ENCODE data around the gene PLEKHA5.
"Not testable (repeated sequence)": the region's sequence is repeated elsewhere in the genome, so short reads cannot be mapped to it uniquely, and the experiment has no call there.

The PLEKHA5 gene

GRCh38 chr12:19203539-19204506 lies 74.3 kb downstream of the PLEKHA5 start:
- DNase-seq (ENCODE audit: low read depth, low spot score) = no peak

GRCh38 chr12:19205120-19205519 lies 75.6 kb downstream of the PLEKHA5 start:
- DNase-seq (ENCODE audit: low read depth, low spot score) = no peak

- DNase-seq (ENCODE audit: low read depth, low spot score) = no peak
Observed at GRCh38 chr12:19206493-19207077, 77.1 kb downstream of the PLEKHA5 start.

- no peak for DNase-seq (ENCODE audit: low read depth, low spot score)
Observed at GRCh38 chr12:19208456-19208855, 78.9 kb downstream of the PLEKHA5 start.

GRCh38 chr12:19209661-19210060 lies 80.1 kb downstream of the PLEKHA5 start:
- no peak for DNase-seq (ENCODE audit: low read depth, low spot score)

GRCh38 chr12:19211802-19212201 lies 82.3 kb downstream of the PLEKHA5 start:
- DNase-seq (ENCODE audit: low read depth, low spot score) = no peak

GRCh38 chr12:19212245-19212644 lies 82.7 kb downstream of the PLEKHA5 start:
- no peak for DNase-seq (ENCODE audit: low read depth, low spot score)

GRCh38 chr12:19214020-19214419 lies 84.5 kb downstream of the PLEKHA5 start:
- no peak for DNase-seq (ENCODE audit: low read depth, low spot score)

- no peak for DNase-seq (ENCODE audit: low read depth, low spot score)
Observed at GRCh38 chr12:19215115-19215514, 85.6 kb downstream of the PLEKHA5 start.

GRCh38 chr12:19217446-19217845 lies 87.9 kb downstream of the PLEKHA5 start:
- no peak for DNase-seq (ENCODE audit: low read depth, low spot score)

- DNase-seq (ENCODE audit: low read depth, low spot score) = no peak
Observed at GRCh38 chr12:19220205-19220604, 90.7 kb downstream of the PLEKHA5 start.

- DNase-seq (ENCODE audit: low read depth, low spot score) = no peak
Observed at GRCh38 chr12:19220852-19221466, 91.4 kb downstream of the PLEKHA5 start.

GRCh38 chr12:19222558-19222957 lies 93.0 kb downstream of the PLEKHA5 start:
- no peak for DNase-seq (ENCODE audit: low read depth, low spot score)

GRCh38 chr12:19223018-19223417 lies 93.5 kb downstream of the PLEKHA5 start:
- DNase-seq (ENCODE audit: low read depth, low spot score) = no peak

GRCh38 chr12:19223695-19224094 lies 94.2 kb downstream of the PLEKHA5 start:
- no peak for DNase-seq (ENCODE audit: low read depth, low spot score)

- DNase-seq (ENCODE audit: low read depth, low spot score) = no peak
Observed at GRCh38 chr12:19224746-19225145, 95.2 kb downstream of the PLEKHA5 start.

GRCh38 chr12:19227190-19227879 lies 97.8 kb downstream of the PLEKHA5 start:
- DNase-seq (ENCODE audit: low read depth, low spot score) = no peak

- DNase-seq (ENCODE audit: low read depth, low spot score) = no peak
Observed at GRCh38 chr12:19227880-19228210, 98.3 kb downstream of the PLEKHA5 start.

GRCh38 chr12:19229021-19229420 lies 99.5 kb downstream of the PLEKHA5 start:
- not testable (repeated sequence) for DNase-seq (ENCODE audit: low read depth, low spot score)

- no peak for DNase-seq (ENCODE audit: low read depth, low spot score)
Observed at GRCh38 chr12:19230299-19230866, 100.8 kb downstream of the PLEKHA5 start.

- no peak for DNase-seq (ENCODE audit: low read depth, low spot score)
Observed at GRCh38 chr12:19230896-19231295, 101.4 kb downstream of the PLEKHA5 start.
